Mesenchymal stem cell (in vitro differentiated cells and primary cell): ENCODE results near the gene FAM187B.

Experiments
- DNase-seq: peaks from one replicate; pipeline ENCODE4 v3.0.0-alpha.2; 2013
- H2AFZ ChIP-seq: one replicate; pipeline ENCODE4 v1.6.1; 2013; ENCODE audit warnings: low read depth, mild to moderate bottlenecking, control low read depth, inconsistent platforms, low read length, moderate library complexity
- H2AK5ac ChIP-seq: 2 replicates; pipeline ENCODE4 v1.6.1; 2013; ENCODE audit warnings: low read length, moderate library complexity, mild to moderate bottlenecking, inconsistent platforms; ENCODE audit not compliant: severe bottlenecking
- H2BK120ac ChIP-seq: one replicate; pipeline ENCODE4 v1.6.1; 2013; ENCODE audit warnings: low read depth, mild to moderate bottlenecking, inconsistent platforms, low read length, moderate library complexity
- H2BK12ac ChIP-seq, 2 experiments: one replicate each; pipeline ENCODE4 v1.6.1; 2013; ENCODE audit warnings: inconsistent platforms in 2 of 2, low read length in 2 of 2, mild to moderate bottlenecking in 2 of 2, moderate library complexity in 2 of 2, control low read depth in 1 of 2
- H2BK15ac ChIP-seq: one replicate; pipeline ENCODE4 v1.6.1; 2013; ENCODE audit warnings: mild to moderate bottlenecking, low read depth, inconsistent platforms; ENCODE audit not compliant: poor library complexity, severe bottlenecking
- H2BK5ac ChIP-seq: 2 replicates; pipeline ENCODE4 v1.6.1; 2013; ENCODE audit warnings: low read depth, mild to moderate bottlenecking, low read length, control low read depth, inconsistent platforms; ENCODE audit not compliant: poor library complexity, severe bottlenecking
- H3K14ac ChIP-seq, 2 experiments: one replicate each; pipeline ENCODE4 v1.6.1; 2013; ENCODE audit warnings: inconsistent platforms in 2 of 2, low read length in 2 of 2, control low read depth in 1 of 2, mild to moderate bottlenecking in 1 of 2, moderate library complexity in 1 of 2
- H3K18ac ChIP-seq, 2 experiments: one replicate each; pipeline ENCODE4 v1.6.1; 2013; ENCODE audit warnings: inconsistent platforms in 2 of 2, low read length in 2 of 2, control low read depth in 1 of 2, low read depth in 1 of 2, mild to moderate bottlenecking in 1 of 2
- H3K23ac ChIP-seq, 2 experiments: one replicate each; pipeline ENCODE4 v1.6.1; 2013; ENCODE audit warnings: inconsistent platforms in 2 of 2, low read length in 2 of 2, mild to moderate bottlenecking in 2 of 2, moderate library complexity in 2 of 2, control low read depth in 1 of 2
- H3K27ac ChIP-seq: 2 replicates; pipeline ENCODE4 v1.5.1; 2013; ENCODE audit warnings: mild to moderate bottlenecking, moderate library complexity, low read length, control low read depth, inconsistent platforms; ENCODE audit not compliant: poor library complexity, severe bottlenecking
- H3K27me3 ChIP-seq, 2 experiments: 2 replicates each; pipeline versions ENCODE4 v1.6.1 to v1.7.0; 2013; ENCODE audit warnings: low read length in 2 of 2, mild to moderate bottlenecking in 2 of 2, moderate library complexity in 2 of 2, control low read depth in 1 of 2, inconsistent platforms in 1 of 2; ENCODE audit not compliant: control insufficient read depth in 1 of 2, insufficient read depth in 1 of 2
- H3K36me3 ChIP-seq, 2 experiments: 2 replicates each; pipeline versions ENCODE4 v1.6.1 to v1.7.0; 2013; ENCODE audit warnings: low read length in 2 of 2, control low read depth in 1 of 2, inconsistent platforms in 1 of 2, low read depth in 1 of 2, mild to moderate bottlenecking in 1 of 2; ENCODE audit not compliant: insufficient read depth in 2 of 2, control insufficient read depth in 1 of 2
- H3K4ac ChIP-seq, 2 experiments: one replicate each; pipeline ENCODE4 v1.6.1; 2013; ENCODE audit warnings: inconsistent platforms in 2 of 2, low read length in 2 of 2, mild to moderate bottlenecking in 2 of 2, moderate library complexity in 2 of 2, control low read depth in 1 of 2, low read depth in 1 of 2
- H3K4me1 ChIP-seq: 2 replicates; pipeline ENCODE4 v1.6.1; 2013; ENCODE audit warnings: low read depth, low read length, control low read depth; ENCODE audit not compliant: control insufficient read depth, insufficient read depth
- H3K4me2 ChIP-seq: 2 replicates; pipeline ENCODE4 v1.6.1; 2013; ENCODE audit warnings: low read length, mild to moderate bottlenecking, inconsistent platforms; ENCODE audit not compliant: poor library complexity, severe bottlenecking
- H3K4me3 ChIP-seq, 2 experiments: 2 replicates each; pipeline versions ENCODE4 v1.5.1 to v1.7.0; 2013; ENCODE audit warnings: low read length in 2 of 2, mild to moderate bottlenecking in 2 of 2, control low read depth in 1 of 2, low read depth in 1 of 2; ENCODE audit not compliant: insufficient read depth in 1 of 2
- H3K79me1 ChIP-seq: replicated peaks from 2 replicates; pipeline ENCODE4 v1.6.1; 2013; ENCODE audit warnings: mild to moderate bottlenecking, control low read depth, low read length, inconsistent platforms; ENCODE audit not compliant: poor library complexity, severe bottlenecking
- H3K9ac ChIP-seq: 2 replicates; pipeline ENCODE4 v1.7.0; 2013; ENCODE audit warnings: mild to moderate bottlenecking, low read length, moderate library complexity
- H3K9me3 ChIP-seq: 2 replicates; pipeline ENCODE4 v1.7.0; 2013; ENCODE audit warnings: mild to moderate bottlenecking, low read length; ENCODE audit not compliant: control insufficient read depth
- H4K8ac ChIP-seq: one replicate; pipeline ENCODE4 v1.6.1; 2013; ENCODE audit warnings: inconsistent platforms, mild to moderate bottlenecking, low read length, moderate library complexity
- H4K91ac ChIP-seq: one replicate; pipeline ENCODE4 v1.6.1; 2013; ENCODE audit warnings: mild to moderate bottlenecking, low read length, inconsistent platforms
- WGBS: methylation state at CpG from one replicate; pipeline ENCODE4 v1.1.7; 2013; ENCODE audit warnings: mixed read lengths; 5-methylcytosine and 5-hydroxymethylcytosine counted together

Gene FAM187B

GRCh38 chr19:35179830-35180229, 48.7 kb downstream of the FAM187B start:
- Histone ChIP-seq H3K4me1 (peaks cover 1% of the 10 kb centered on the region), H3K79me1 (no peaks in the 10 kb centered on the region), H3K27ac (no peak overlapping the region), H3K14ac (no peak overlapping the region), H3K4me2 (no peak overlapping the region), H3K9me3 (peaks cover 13% of the 10 kb centered on the region), H3K4ac (no peak overlapping the region), H3K23ac (no peak overlapping the region), H4K91ac (no peak overlapping the region), H2BK5ac (no peak overlapping the region), H2BK15ac (no peak overlapping the region), H2BK12ac (no peak overlapping the region), H3K27me3 (no peaks in the 10 kb centered on the region), H3K9ac (no peak overlapping the region), H3K36me3 (no peaks in the 10 kb centered on the region), H3K4me3 (no peak overlapping the region), H2AK5ac (no peak overlapping the region), H2BK120ac (no peak overlapping the region), H3K18ac (no peak overlapping the region), H2AFZ (no peak overlapping the region), H4K8ac (no peak overlapping the region)
- DNase-seq = no peak
- WGBS = 74% methylated on average over 3 of the region's 3 CpGs

GRCh38 chr19:35178701-35179100, 49.8 kb downstream of the FAM187B start:
- Histone ChIP-seq H3K4me1 (peaks cover 1% of the 10 kb centered on the region), H3K79me1 (no peaks in the 10 kb centered on the region), H4K8ac (no peak overlapping the region), H2BK15ac (no peak overlapping the region), H3K14ac (no peak overlapping the region), H2AK5ac (no peak overlapping the region), H4K91ac (no peak overlapping the region), H3K9ac (peak overlapping the region; percentile 42), H2BK12ac (no peak overlapping the region), H2BK120ac (no peak overlapping the region), H3K23ac (no peak overlapping the region), H3K18ac (no peak overlapping the region), H2BK5ac (no peak overlapping the region), H2AFZ (no peak overlapping the region), H3K36me3 (no peaks in the 10 kb centered on the region), H3K27me3 (no peaks in the 10 kb centered on the region), H3K4ac (no peak overlapping the region), H3K4me3 (no peak overlapping the region), H3K9me3 (peaks cover 3% of the 10 kb centered on the region), H3K4me2 (no peak overlapping the region), H3K27ac (no peak overlapping the region)
- WGBS = 48% methylated on average over 2 of the region's 2 CpGs
- no peak for DNase-seq

GRCh38 chr19:35177377-35178274, 50.9 kb downstream of the FAM187B start:
- H3K79me1 ChIP-seq = no peaks in the 10 kb centered on the region
- no peak overlapping the region for H3K18ac ChIP-seq
- no peak overlapping the region for H3K14ac ChIP-seq
- H3K4me2 ChIP-seq = no peak overlapping the region
- no peaks in the 10 kb centered on the region for H3K27me3 ChIP-seq
- H3K36me3 ChIP-seq = peaks cover 0 to 2% of the 10 kb centered on the region in 2 experiments
- no peak overlapping the region for H3K4me3 ChIP-seq
- no peak for DNase-seq
- 67% methylated on average over 4 of the region's 7 CpGs for WGBS
- no peak overlapping the region for H3K4ac ChIP-seq
- H4K8ac ChIP-seq = no peak overlapping the region
- H2AK5ac ChIP-seq = no peak overlapping the region
- H2BK15ac ChIP-seq = no peak overlapping the region
- H3K23ac ChIP-seq = no peak overlapping the region
- no peak overlapping the region for H2AFZ ChIP-seq
- no peak overlapping the region for H4K91ac ChIP-seq
- H3K4me1 ChIP-seq = peaks cover 1% of the 10 kb centered on the region
- no peak overlapping the region for H3K9ac ChIP-seq
- no peak overlapping the region for H2BK5ac ChIP-seq
- H3K27ac ChIP-seq = no peak overlapping the region
- peaks cover 3% of the 10 kb centered on the region for H3K9me3 ChIP-seq
- H2BK12ac ChIP-seq = no peak overlapping the region
- no peak overlapping the region for H2BK120ac ChIP-seq

- peak overlapping the region; percentile 58 for H3K9ac ChIP-seq
- H4K8ac ChIP-seq = no peak overlapping the region
- H3K36me3 ChIP-seq = peaks cover 3 to 7% of the 10 kb centered on the region in 2 experiments
- H2BK120ac ChIP-seq = no peak overlapping the region
- peaks cover 1% of the 10 kb centered on the region for H3K4me1 ChIP-seq
- no peak overlapping the region for H2AK5ac ChIP-seq
- no peak overlapping the region for H3K27ac ChIP-seq
- no peak for DNase-seq
- no peak overlapping the region for H2BK12ac ChIP-seq
- no peak overlapping the region for H3K4ac ChIP-seq
- no peak overlapping the region for H3K4me2 ChIP-seq
- no peak overlapping the region for H2BK5ac ChIP-seq
- 71% methylated on average over 3 of the region's 3 CpGs for WGBS
- no peak overlapping the region for H3K18ac ChIP-seq
- peaks cover 3% of the 10 kb centered on the region for H3K9me3 ChIP-seq
- no peak overlapping the region for H2BK15ac ChIP-seq
- H3K4me3 ChIP-seq = no peak overlapping the region
- H2AFZ ChIP-seq = no peak overlapping the region
- no peaks in the 10 kb centered on the region for H3K79me1 ChIP-seq
- H4K91ac ChIP-seq = no peak overlapping the region
- no peak overlapping the region for H3K14ac ChIP-seq
- H3K23ac ChIP-seq = no peak overlapping the region
- no peaks in the 10 kb centered on the region for H3K27me3 ChIP-seq
Measured at GRCh38 chr19:35176181-35176570, 52.4 kb downstream of the FAM187B start.
